RWPE1 (cell line): Measurements from ENCODE around the gene TMEM38B.
A peak's percentile ranks its signal among the peaks of the same experiment; 100 is the strongest.

ENCODE experiments used
- CTCF ChIA-PET: fragments of 350-600 bp; sonication (Branson Sonifier 250); formaldehyde crosslinking; extraction: SDS; loops from one replicate; lab custom pipeline; 2021; lab: Yijun Ruan, JAX
- POLR2A ChIA-PET: fragments of 400-600 bp; formaldehyde crosslinking; extraction: SDS; loops from one replicate; lab custom pipeline; 2020; ENCODE audit warnings: antibody characterized with exemption; ENCODE audit not compliant: low non-redundant PET; lab: Yijun Ruan, JAX
- DNase-seq: peaks from one replicate; pipeline ENCODE4 v3.0.0; 2012; ENCODE audit warnings: low spot score
- H3K27ac ChIP-seq: fragments of 450-650 bp; 2 replicates; pipeline ENCODE4 v1.5.1; 2017
- CTCF ChIP-seq: fragments of 450-650 bp; conservative IDR thresholded peaks from 2 replicates; pipeline ENCODE4 v1.5.1; 2017; ENCODE audit warnings: low read depth, mild to moderate bottlenecking

The TMEM38B gene

GRCh38 chr9:105694190-105694847 is at the start of gene TMEM38B:
TSS of gene TMEM38B (plus strand) at chr9:105694541. CDS start at chr9:105694661, 120 bp downstream.
- ChIA-PET CTCF (interaction anchor here (0.6 kb wide), 1 partner anchor 1711 kb away, joined by 3 read pairs; no protein-coding TSS in a partner anchor), POLR2A (no interaction called here)
- no peak for TF ChIP-seq CTCF
- H3K27ac ChIP-seq, result peak within 1 kb of the TSS; percentile 57
- DNase-seq, result peak; percentile 96

GRCh38 chr9:105646879-105647594 is 47.3 kb upstream of the TMEM38B start:
- H3K27ac ChIP-seq, result no peak overlapping the region
- POLR2A ChIA-PET, result no interaction called here
- CTCF ChIA-PET, result interaction anchor here (0.9 to 1.0 kb wide), 2 partner anchors 8 to 38 kb away, joined by 3 to 4 read pairs; no protein-coding TSS in a partner anchor
- no peak for DNase-seq
- no peak for TF ChIP-seq CTCF

DNA sequence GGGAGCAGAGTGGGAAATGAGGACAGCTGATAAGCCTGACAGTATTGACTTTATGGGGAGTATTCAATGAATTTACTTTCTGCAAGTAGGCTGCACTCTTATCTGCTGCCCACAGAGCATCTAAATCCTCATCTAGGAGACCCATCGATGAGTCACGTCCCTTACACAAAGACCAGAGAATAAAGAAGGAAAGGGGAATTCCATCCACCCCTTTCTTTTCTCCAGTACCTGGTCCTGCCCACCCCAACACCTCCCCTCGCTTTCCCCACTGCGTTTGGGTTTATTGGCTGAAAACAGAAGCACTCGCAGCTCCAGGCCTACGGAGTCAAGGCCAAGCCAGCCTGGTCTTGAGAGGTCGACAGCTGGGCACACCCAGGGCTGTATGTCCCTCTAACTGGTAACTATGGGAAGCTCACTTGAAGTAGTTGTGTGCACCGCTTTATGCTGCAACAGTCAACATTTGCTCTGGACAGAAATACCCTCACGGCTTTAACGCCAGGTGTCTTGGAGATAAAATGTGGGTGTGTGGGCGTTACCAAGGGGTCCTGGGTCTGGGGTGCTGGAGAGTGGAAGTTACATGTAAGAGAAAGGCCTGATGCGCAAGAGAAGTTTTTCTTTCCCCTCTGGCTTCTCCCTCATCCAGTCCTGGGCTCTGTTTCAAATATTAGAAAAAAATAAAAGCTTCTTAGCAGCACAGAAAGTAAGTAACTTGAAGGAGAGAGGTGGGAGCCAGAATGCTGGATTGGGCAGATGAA is 46.6 kb upstream of the TMEM38B start:
- H3K27ac ChIP-seq, result no peak overlapping the region
- CTCF ChIA-PET, result no interaction called here
- DNase-seq, result no peak
- POLR2A ChIA-PET, result no interaction called here
- no peak for TF ChIP-seq CTCF

- POLR2A ChIA-PET, result no interaction called here
- DNase-seq, result no peak
- H3K27ac ChIP-seq, result no peak overlapping the region
- TF ChIP-seq CTCF, result no peak
- CTCF ChIA-PET, result no interaction called here
Observed at GRCh38 chr9:105651806-105652205, 42.5 kb upstream of the TMEM38B start.

- TF ChIP-seq CTCF, result peak; percentile 52
- POLR2A ChIA-PET, result no interaction called here
- no peak overlapping the region for H3K27ac ChIP-seq
- CTCF ChIA-PET, result interaction anchor here (0.6 to 1.5 kb wide), 5 partner anchors 19 to 231 kb away, joined by 3 to 5 read pairs (median 3); no protein-coding TSS in a partner anchor
- DNase-seq, result peak; percentile 24
Observed at GRCh38 chr9:105656131-105656921, 38.0 kb upstream of the TMEM38B start.
